GM12878 (cell line): ENCODE measurements around the gene CLEC16A. TPM values are rescaled to one million over a fixed set of nuclear protein-coding genes. Genes with fewer than 3 reads are reported as not detected.

Experiments
- ATAC-seq: fragments of 200-7000 bp; cut with Tn5 transposase; 3 replicates; pipeline ENCODE4 v1.9.1; 2020; ENCODE audit warnings: mild to moderate bottlenecking, moderate library complexity
- BruUV-seq: library from RNA; stranded (reverse); fragments of 400-500 nt; replicated peaks from 2 replicates; lab custom pipeline; 2021; lab: Mats Ljungman, UMichigan
- CTCF ChIA-PET: fragments of 300-600 bp; sonication (Branson Sonifier 250); formaldehyde crosslinking; extraction: SDS; loops from one replicate; lab custom pipeline; 2021; ENCODE audit warnings: inconsistent platforms; lab: Yijun Ruan, JAX
- POLR2A ChIA-PET: fragments of 350-600 bp; formaldehyde crosslinking; extraction: SDS; loops from one replicate; lab custom pipeline; 2021; ENCODE audit warnings: inconsistent platforms; lab: Charles Lee
- RAD21 ChIA-PET: fragments of 300-600 bp; sonication (Branson Sonifier 250); formaldehyde crosslinking; loops from one replicate; lab custom pipeline; 2023; ENCODE audit warnings: antibody characterized with exemption; ENCODE audit not compliant: unreplicated experiment; lab: Charles Lee
- SMC1A ChIA-PET: fragments of 300-600 bp; sonication (Branson Sonifier 250); formaldehyde crosslinking; loops from one replicate; lab custom pipeline; 2023; ENCODE audit not compliant: unreplicated experiment, uncharacterized antibody; lab: Charles Lee
- DNase-seq: peaks from one replicate; pipeline ENCODE4 v3.0.0-alpha.2; 2011; ENCODE audit warnings: low read depth, low spot score
- FAIRE-seq: peaks from 3 replicates; lab custom pipeline; 2011; peaks lifted over from hg19 to GRCh38; lab: Jason Lieb, UNC
- H2AFZ ChIP-seq: 2 replicates; pipeline ENCODE4 v1.6.0; 2011; ENCODE audit warnings: low read depth, low read length, control low read depth; ENCODE audit not compliant: control insufficient read depth
- H3K27ac ChIP-seq: 2 replicates; pipeline ENCODE4 v1.5.1; 2011; ENCODE audit warnings: control low read depth; ENCODE audit not compliant: control insufficient read depth, insufficient read depth
- H3K27me3 ChIP-seq, 2 experiments: replicated peaks in 1 of 2; 2 replicates each; pipeline versions ENCODE4 v1.6.0 to v1.6.1; 2011; ENCODE audit warnings: low read length in 1 of 2; ENCODE audit not compliant: control insufficient read depth in 2 of 2, insufficient read depth in 2 of 2
- H3K36me3 ChIP-seq, 2 experiments: 2 replicates each; pipeline ENCODE4 v1.5.1; 2011; ENCODE audit warnings: low read length in 1 of 2; ENCODE audit not compliant: control insufficient read depth in 2 of 2, insufficient read depth in 2 of 2
- H3K4me1 ChIP-seq: 2 replicates; pipeline ENCODE4 v1.6.1; 2011; ENCODE audit warnings: mild to moderate bottlenecking, low read length, moderate library complexity, mixed read lengths; ENCODE audit not compliant: control insufficient read depth, insufficient read depth
- H3K4me2 ChIP-seq: 2 replicates; pipeline ENCODE4 v1.6.0; 2011; ENCODE audit warnings: control low read depth; ENCODE audit not compliant: control insufficient read depth, insufficient read depth
- H3K4me3 ChIP-seq: fragments of 200-600 bp; sonication (generic); 2 replicates; pipeline ENCODE4 v1.5.1; 2016
- H3K79me2 ChIP-seq: 2 replicates; pipeline ENCODE4 v1.6.0; 2011; ENCODE audit warnings: low read length; ENCODE audit not compliant: control insufficient read depth, insufficient read depth
- H3K9ac ChIP-seq: 2 replicates; pipeline ENCODE4 v1.8.0; 2011; ENCODE audit warnings: low read length, control low read depth, mixed read lengths; ENCODE audit not compliant: control insufficient read depth, insufficient read depth
- H3K9me3 ChIP-seq: replicated peaks from 3 replicates; pipeline ENCODE4 v1.5.1; 2011; ENCODE audit warnings: mild to moderate bottlenecking, low read length; ENCODE audit not compliant: control insufficient read depth, insufficient read depth
- H4K20me1 ChIP-seq: 2 replicates; pipeline ENCODE4 v1.6.0; 2011; ENCODE audit not compliant: control insufficient read depth, insufficient read depth
- EED ChIP-seq: sonication (generic); IDR thresholded peaks from 2 replicates; pipeline ENCODE4 v1.6.1; 2016; ENCODE audit warnings: antibody characterized with exemption, low read depth
- MEF2B ChIP-seq: fragments of 450-650 bp; IDR thresholded peaks from 2 replicates; pipeline ENCODE4 v1.6.1; 2018; ENCODE audit warnings: mild to moderate bottlenecking, moderate library complexity; ENCODE audit not compliant: partially characterized antibody, poor library complexity, severe bottlenecking
- MTA3 ChIP-seq: IDR thresholded peaks from 2 replicates; pipeline ENCODE4 v1.6.1; 2012; ENCODE audit warnings: low read length, inconsistent platforms, borderline replicate concordance
- NFYA ChIP-seq: IDR thresholded peaks from 2 replicates; pipeline ENCODE4 v1.6.1; 2011; ENCODE audit warnings: low read depth, mild to moderate bottlenecking, low read length, improper control_type of control experiment, borderline replicate concordance
- TAF1 ChIP-seq: IDR thresholded peaks from 2 replicates; pipeline ENCODE4 v1.6.1; 2011; ENCODE audit warnings: mild to moderate bottlenecking, low read depth, low read length, borderline replicate concordance
- ZNF24 ChIP-seq: fragments of 450-650 bp; IDR thresholded peaks from 2 replicates; pipeline ENCODE4 v1.6.1; 2017; ENCODE audit warnings: antibody characterized with exemption, mild to moderate bottlenecking
- ZNF622 ChIP-seq: fragments of 450-650 bp; IDR thresholded peaks from 2 replicates; pipeline ENCODE4 v1.6.1; 2017; ENCODE audit warnings: mild to moderate bottlenecking, inconsistent platforms
- WGBS: methylation state at CpG from one replicate; pipeline ENCODE4 v1.1.6; 2016; ENCODE audit warnings: low lambda C conversion rate; ENCODE audit not compliant: insufficient replicate concordance, insufficient coverage; ENCODE audit errors: missing lambda C conversion rate; 5-methylcytosine and 5-hydroxymethylcytosine counted together
- in situ Hi-C: fragments of 300-500 bp; cut with MboI; formaldehyde crosslinking; loops from 9 replicates; pipeline ENCODE4 v1.14.3; 2018; ENCODE audit warnings: mixed read lengths
- intact Hi-C: fragments of 100-400 bp; cut with micrococcal nuclease; formaldehyde crosslinking; loops from one replicate; pipeline ENCODE4 v1.14.2; 2022; ENCODE audit not compliant: unreplicated experiment
- polyA plus RNA-seq, 11 experiments: library from polyadenylated mRNA; depleted of rRNA in 4 of 11; unstranded in 6 of 11; stranded (reverse) in 5 of 11; fragments of >200 nt; fragmentation: Nextera tagmentation in 4 of 11; fragmentation: Illumina TruSeq in 1 of 11; extraction: Ambion mirVana in 4 of 11; extraction: Trizol in 1 of 11; gene quantifications; 1 replicate in 1 of 11; 2 replicates in 10 of 11; pipeline versions ENCODE4 v1.2.1 to v1.2.3, GENCODE V29; 2011 to 2016; ENCODE audit warnings: inconsistent platforms in 2 of 11, missing spikeins in 2 of 11, low read depth in 1 of 11
- total RNA-seq, 4 experiments: library from RNA; depleted of rRNA in 3 of 4; stranded (reverse); fragments of >200 nt in 3 of 4; fragmentation: Illumina TruSeq in 1 of 4; extraction: Trizol in 1 of 4; gene quantifications; 2 replicates each; pipeline versions ENCODE4 v1.2.1 to v1.2.3, GENCODE V29; 2013 to 2021
- TF ChIP-seq, protein P1 (sequence below): IDR thresholded peaks from 2 replicates; pipeline ENCODE4 v1.6.1; 2012; ENCODE audit warnings: low read depth, low read length, improper control_type of control experiment

CLEC16A gene
- total and polyA plus RNA-seq, 10 of the 15 experiments (the other 5 are each of a cell fraction or from before 2014, with no cell fraction given) = 1.5 to 28.8 (median 19.2) TPM

DNA sequence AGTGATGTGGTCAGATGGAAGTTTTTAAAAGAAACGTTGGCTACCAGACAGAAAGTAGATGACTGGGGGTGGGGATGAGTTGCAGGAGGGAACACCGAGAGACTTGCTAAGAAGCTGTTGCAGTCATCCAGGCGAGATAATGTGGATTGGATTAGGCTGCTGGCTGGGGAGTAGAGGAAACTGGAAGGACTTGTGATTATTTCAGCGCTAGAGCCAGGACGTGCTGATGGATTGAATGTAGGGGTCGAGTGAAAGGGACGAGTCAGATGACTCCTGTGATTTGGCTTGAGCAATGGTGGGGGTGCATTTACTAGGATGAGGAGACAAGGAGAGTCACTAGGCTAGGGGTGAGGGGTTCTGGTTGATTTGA lies 88.5 kb downstream of the CLEC16A start (continued):
- TF ChIP-seq ZNF622 (no peak), EED (no peak)

DNA sequence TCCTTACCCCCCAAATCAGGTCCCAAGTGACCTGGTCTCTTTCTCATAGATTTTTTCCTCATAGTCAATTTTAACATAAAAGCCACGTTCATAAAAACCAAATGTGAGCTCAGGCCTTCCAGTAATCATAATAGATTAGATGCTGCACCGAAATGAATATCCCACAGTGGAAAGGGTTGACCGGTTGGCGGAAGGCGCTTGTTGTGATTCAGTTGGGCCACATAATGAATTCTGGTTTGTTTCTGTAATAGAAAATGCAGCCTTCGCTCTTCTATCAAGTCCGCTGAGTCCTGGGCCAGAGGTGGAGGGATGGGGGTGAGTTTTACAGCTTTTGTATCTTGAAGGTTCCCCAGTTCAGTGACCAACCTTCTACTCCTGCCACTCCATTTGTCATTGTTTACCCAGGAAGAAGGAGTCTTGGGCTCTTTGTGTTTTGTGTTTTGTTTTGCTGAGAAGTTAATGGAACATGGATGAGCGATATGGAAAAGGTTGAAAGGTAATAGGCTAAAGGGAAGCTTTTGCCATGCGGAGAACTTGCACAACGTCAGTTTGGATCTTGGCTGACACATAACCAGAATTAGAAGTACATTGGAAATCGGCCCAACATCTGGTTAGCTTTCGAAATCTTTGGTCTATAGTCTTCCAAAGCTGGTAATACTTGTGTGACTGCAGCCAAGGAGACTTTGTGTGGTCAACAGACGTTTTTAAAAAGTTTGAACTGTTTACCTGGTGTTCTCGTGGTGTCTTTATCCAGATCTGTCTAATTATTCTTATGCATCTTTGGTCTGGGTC lies 89.5 kb downstream of the CLEC16A start:
- CTCF ChIA-PET = interaction anchor here (0.6 to 1.3 kb wide), 3 partner anchors 28 to 472 kb away, joined by 3 read pairs; partner anchors contain the start of gene SOCS1
- RAD21 ChIA-PET = no interaction called here

More for the DNA sequence above, 89.5 kb downstream of the CLEC16A start:
- Histone ChIP-seq H3K9ac (no peak overlapping the region), H3K27ac (no peak overlapping the region), H3K4me3 (no peak overlapping the region)
- WGBS = 92% methylated on average over 14 of the region's 14 CpGs
- TF ChIP-seq MTA3 (no peak), ZNF24 (no peak), TAF1 (no peak), NFYA (no peak), MEF2B (no peak)
- TF ChIP-seq, protein P1, sequence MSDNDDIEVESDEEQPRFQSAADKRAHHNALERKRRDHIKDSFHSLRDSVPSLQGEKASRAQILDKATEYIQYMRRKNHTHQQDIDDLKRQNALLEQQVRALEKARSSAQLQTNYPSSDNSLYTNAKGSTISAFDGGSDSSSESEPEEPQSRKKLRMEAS = no peak
- TF ChIP-seq, all 136 proteins: peak for 0
- no peaks in the 10 kb centered on the region for H3K4me1 ChIP-seq
- no peaks in the 10 kb centered on the region for H3K79me2 ChIP-seq
- ChIA-PET SMC1A (interaction anchor here (1.0 kb wide), 1 partner anchor 9 kb away, joined by 4 read pairs; no protein-coding TSS in a partner anchor), POLR2A (no interaction called here)
- ATAC-seq (no peak), DNase-seq (no peak), FAIRE-seq (no peak)
- in situ Hi-C loops (no loop called here), intact Hi-C loops (no loop called here)
- no peaks in the 10 kb centered on the region for H4K20me1 ChIP-seq
- H2AFZ ChIP-seq = no peak overlapping the region
- no peaks in the 10 kb centered on the region; the same call in 2 of the 3 replicates for H3K9me3 ChIP-seq
- H3K36me3 ChIP-seq = peaks cover 12 to 26% of the 10 kb centered on the region in 2 experiments; a peak in 3 of 4 replicates
- H3K4me2 ChIP-seq = no peak overlapping the region
- H3K27me3 ChIP-seq = no peaks in the 10 kb centered on the region
- BruUV-seq = no TSS peak
